ENCODE measurements around the gene MUC2. TPM values are rescaled to one million over a fixed set of nuclear protein-coding genes. Genes with fewer than 3 reads are reported as not detected.

Gene MUC2
- not detected for total RNA-seq
- long read RNA-seq: 0 reads

DNA sequence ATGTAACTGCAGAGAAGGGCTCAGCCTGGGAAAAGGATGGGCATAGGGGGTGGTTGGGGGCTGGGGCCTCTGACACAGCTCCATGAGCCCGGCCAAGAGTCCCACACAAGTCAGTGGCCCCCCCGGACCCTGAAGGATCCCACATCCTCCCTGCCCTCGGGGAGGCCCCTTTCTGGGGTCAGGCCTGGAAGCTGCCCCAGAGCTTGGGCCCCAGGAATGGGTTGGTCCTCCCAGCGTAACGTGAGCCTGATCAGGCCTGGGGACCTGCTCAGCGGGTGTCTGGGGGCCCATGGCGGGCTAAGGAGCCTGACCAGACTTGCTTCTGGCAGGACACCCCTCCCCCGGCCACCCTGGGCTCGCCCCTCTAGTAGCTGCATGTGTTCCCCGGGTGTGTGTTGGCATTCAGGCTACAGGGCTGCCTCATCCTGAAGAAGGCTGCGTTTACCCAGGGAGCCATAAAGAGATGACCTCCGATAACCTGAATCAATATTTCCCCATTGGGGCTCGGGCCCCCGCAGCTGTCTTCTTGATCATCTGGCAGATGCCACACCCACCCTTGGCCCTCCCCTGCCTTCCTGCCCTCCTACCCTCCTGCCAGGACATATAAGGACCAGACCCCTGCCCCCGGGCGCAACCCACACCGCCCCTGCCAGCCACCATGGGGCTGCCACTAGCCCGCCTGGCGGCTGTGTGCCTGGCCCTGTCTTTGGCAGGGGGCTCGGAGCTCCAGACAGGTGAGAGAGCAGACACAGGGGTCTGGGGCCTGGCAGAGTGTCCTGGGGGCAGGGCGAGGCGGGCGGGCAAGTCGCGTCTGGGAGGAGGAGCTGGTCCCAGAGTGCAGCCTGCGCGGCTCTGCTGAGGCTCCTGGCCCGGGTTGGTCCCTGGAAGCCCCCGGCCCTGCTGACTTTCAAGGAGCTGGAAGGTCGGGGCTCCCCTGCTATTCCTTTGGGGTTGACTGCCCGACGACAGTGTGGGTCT is at the start of gene MUC2:
TSS of gene MUC2 (plus strand) at position 631 of the 978 bp plus-strand sequence.
- DNase-seq (ENCODE audit: missing footprints) (peak; percentile 63), ATAC-seq (no peak)
- intact Hi-C loops (cut with DNase I): no loop called here

DNA sequence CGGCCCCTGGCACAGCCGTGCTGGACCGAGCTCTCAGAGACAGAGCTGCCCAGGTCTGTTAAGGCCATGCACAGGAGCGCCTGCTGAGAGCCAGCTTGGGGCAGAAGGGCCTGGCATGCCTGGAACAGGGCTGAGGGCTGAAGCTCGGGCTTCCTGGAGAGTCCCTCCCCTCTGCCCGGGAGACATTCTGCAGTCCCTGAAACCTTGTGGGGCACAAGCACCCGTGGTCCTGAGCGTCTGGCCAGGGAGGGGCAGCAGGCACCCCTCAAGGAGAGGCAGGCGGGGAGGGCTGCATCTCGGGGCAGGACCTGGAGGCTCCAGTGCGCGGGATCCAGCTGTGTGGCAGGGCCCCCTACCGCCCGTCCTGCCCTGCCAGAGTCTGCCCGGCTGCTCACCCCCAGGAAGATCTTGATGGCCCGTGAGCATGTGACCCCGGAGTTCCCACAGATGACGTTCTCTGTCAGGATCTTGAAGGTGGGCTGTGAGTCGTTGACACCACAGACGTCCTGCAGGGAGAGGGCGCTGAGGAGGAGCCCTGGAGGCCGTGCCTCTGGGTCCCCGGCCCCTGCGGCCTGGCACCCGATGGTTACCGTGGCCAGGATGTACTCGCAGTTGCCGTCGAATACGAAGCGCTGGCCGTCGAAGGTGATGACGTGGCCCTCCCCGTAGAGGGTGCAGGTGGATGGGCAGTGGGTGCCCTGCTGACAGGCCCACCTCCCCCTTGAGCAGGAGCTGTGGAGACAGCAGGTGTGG is 49.1 kb upstream of the MUC2 start:
- intact Hi-C loops (cut with DNase I): no loop called here
- DNase-seq (ENCODE audit: missing footprints) (no peak), ATAC-seq (no peak)

DNA sequence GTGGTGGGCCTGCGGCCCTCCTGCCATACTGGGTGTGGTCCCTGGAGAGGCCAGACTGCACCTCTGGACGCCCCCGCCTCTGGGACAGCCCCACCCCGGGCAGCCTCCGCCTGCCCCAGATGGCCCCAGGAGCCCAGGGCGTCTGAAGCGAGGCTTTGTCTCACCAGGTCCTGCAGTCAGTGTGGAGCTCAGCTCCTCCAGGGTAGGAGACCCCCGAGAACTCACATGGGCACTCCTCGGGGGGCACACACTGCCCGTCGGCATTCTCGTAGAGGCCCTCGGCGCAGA is 48.6 kb upstream of the MUC2 start:
- DNase-seq (ENCODE audit: missing footprints) (no peak), ATAC-seq (no peak)
- intact Hi-C loops (cut with DNase I): no loop called here

DNA sequence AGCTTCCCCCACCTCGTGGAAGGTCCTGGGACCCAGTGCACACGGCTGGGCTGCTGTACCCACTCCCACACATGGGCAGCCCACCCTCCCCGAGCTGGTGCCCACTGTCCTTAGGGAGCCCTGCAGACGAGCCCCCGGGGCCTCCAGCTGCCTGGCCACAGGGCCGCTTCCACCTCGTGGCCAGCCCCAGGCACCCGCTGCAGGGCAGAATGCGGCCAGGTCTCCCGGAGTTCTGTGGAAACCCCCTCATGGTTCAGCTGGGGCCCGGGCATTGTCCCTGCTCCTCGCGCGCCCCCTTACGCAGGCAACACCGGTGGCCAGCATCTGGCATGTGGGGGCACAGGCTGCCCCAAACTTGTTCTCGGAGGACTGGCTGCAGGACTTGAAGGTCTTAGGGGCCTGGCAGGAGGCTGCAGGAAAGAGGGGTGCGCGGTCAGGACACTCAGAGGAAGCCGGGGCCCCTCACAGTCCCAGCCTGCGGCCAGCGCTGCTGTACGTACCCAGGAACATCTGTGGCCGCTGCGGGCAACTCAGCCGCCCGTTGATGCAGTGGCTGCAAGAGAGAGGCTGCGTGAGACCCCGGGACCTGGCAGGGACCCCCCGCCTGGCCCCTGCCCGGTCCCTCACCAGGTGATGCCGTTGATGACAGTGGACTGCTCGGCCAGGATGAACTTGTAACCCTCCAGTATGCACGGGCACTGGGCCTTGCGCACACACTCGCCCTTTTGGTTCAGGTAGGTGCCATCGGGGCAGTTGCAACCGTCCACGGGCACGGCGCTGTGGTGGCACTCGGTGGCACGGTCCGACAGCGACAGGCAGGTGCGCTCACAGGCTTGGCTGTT is 47.8 kb upstream of the MUC2 start:
- no peak for ATAC-seq
- intact Hi-C loops (cut with DNase I): no loop called here
- DNase-seq (ENCODE audit: missing footprints): no peak

DNA sequence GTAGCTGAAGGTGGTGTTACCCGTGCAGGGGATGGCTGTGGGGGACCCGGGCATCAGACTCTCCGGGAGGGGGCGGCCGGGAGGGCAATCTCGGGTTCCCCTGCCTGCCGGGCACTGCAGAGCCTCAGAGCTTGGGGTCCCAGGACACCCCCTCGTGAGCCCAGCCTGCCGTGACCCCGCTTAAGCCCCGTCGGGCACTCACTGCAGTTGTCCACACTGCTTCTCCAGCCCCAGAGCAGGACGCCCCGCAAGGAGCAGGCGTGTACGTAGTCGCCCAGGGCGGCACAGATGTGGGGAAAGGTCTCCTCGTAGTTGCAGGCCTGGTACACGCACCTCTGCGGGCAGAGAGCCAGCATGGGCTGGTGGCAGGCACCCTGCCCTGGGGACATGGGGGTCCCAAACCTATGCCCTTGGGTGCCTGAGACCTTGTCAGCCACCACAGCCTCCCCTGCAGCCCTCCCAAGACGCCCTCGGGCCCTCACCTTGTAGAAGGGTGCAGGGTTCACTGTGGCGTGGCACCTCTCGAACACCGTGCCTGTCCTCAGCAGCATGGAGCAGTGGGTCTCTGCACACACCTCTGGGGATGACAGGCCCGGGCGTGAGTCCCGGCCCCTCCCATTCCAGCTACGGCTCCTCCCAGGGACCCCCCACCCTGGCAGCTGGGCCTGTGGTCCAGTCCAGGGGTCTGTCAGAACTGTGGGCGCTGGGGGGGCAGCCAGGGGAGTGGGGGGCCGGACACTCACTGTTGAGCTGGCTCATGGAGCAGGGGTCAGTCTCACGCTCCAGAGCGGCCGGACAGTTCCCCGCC is 47.0 kb upstream of the MUC2 start:
- intact Hi-C loops (cut with DNase I): no loop called here
- DNase-seq (ENCODE audit: missing footprints) (no peak), ATAC-seq (no peak)

DNA sequence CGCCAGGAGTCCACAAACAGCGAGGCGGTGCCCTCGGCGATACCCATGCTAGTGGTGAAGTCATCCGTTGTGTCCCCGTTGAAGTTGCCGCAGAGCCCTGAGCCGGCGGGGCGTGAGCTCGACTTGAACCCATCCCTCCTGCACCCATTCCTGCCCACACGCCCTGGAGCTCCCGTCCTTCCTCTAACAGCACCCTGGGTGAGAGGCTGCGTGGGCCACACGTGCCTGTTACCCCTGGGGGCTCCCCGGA is 46.5 kb upstream of the MUC2 start:
- DNase-seq (ENCODE audit: missing footprints) (no peak), ATAC-seq (no peak)
- intact Hi-C loops (cut with DNase I): no loop called here

DNA sequence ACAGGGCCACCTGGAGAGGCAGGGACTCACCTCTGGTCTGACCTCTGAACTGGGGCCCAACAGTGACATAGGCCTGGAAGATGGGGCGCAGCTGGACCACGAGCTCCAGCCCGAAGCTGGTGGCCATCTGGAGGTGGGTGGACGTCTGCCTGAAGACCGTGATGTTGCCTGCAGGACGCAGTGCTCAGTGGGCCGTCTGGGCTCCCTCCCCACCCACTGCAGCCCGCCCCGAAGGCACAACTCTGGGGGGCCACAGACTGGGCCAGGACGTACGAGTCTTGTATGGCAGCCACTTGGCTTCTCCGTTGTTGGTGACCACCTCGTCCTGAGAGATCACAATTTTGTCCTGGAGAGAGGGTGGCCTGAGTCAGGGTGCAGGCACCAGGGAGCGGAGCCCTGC is 46.1 kb upstream of the MUC2 start:
- intact Hi-C loops (cut with DNase I): no loop called here
- ATAC-seq (no peak), DNase-seq (ENCODE audit: missing footprints) (no peak)

DNA sequence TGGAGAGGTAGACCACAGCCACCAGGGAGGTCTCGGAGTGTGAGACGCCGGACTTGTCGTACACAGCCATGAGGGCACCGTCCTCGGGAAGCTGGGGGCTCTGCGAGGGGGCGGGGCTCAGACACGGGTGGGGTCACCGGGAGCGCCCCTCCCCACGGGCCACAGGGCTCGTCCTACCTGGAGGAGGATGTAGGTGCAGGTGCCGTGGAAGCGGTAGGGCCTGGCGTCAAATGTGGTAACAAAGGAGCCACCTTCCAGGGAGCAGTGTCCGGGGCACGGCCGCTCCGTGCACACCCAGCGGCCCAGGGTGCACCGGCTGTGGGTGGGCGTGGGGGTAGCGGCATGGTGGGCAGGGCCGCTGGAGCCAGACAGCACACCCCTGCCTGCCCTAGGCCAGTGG is 45.6 kb upstream of the MUC2 start:
- ATAC-seq (no peak), DNase-seq (ENCODE audit: missing footprints) (no peak)
- intact Hi-C loops (cut with DNase I): no loop called here

DNA sequence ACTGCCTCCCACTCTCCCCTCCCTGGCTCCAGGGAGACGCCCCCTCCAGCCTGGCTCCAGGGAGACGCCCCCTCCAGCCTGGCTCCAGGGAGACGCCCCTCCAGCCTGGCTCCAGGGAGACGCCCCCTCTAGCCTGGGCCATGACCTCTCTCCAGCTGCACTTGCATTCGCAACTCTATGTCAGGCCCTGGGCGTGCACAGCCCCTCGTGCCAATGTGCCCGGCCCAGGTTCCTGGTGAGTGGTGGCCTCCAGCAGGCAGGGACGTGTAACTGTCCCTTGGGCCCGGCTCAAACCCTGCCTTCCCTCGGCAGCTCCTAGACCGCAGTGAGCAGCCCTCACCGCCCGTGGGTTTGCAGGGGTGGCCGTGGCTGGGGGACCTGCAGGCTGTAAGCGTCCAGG is 45.0 kb upstream of the MUC2 start:
- no peak for ATAC-seq
- no peak for DNase-seq (ENCODE audit: missing footprints)
- intact Hi-C loops (cut with DNase I): no loop called here

DNA sequence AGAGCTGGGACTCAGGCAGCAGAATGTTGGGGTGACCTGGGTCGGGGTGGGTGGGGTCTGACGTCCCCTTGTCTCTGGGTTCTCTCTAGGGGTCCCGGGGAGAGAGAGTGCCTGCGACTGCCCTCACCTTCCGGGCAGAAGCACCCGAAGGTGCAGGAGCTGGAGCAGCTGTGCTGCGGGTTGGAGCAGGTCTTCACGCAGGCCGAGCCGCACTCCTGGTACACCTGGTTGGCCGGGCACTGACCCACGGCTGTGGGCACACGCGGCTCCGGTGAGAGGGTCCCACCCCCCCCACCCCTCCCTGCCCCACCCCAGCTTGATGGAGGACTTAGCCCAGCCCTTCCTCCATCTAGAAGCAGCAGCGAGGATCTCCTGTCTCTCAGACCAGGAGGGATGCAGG is 44.6 kb upstream of the MUC2 start:
- intact Hi-C loops (cut with DNase I): no loop called here
- no peak for ATAC-seq
- DNase-seq (ENCODE audit: missing footprints): no peak

DNA sequence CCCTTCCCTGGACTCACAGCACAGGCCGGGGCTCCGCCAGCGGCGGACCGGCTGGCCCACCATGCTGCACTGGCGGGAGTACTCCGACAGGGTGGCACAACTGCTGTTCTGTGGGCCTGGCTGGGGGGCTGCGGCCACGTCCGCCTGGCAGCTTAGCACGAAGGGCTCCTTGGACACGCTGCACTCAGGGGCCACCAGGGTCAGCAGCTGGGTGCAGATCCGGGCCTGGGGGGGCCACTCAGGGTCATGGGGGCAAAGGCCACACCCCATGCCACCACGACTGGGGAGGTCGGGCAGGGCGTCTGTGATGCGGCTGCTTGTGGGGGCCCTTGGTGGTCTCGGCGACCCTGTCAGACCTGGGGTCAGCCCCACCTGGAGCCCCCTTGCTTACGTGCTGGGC is 44.1 kb upstream of the MUC2 start:
- DNase-seq (ENCODE audit: missing footprints) (no peak), ATAC-seq (no peak)
- intact Hi-C loops (cut with DNase I): no loop called here

DNA sequence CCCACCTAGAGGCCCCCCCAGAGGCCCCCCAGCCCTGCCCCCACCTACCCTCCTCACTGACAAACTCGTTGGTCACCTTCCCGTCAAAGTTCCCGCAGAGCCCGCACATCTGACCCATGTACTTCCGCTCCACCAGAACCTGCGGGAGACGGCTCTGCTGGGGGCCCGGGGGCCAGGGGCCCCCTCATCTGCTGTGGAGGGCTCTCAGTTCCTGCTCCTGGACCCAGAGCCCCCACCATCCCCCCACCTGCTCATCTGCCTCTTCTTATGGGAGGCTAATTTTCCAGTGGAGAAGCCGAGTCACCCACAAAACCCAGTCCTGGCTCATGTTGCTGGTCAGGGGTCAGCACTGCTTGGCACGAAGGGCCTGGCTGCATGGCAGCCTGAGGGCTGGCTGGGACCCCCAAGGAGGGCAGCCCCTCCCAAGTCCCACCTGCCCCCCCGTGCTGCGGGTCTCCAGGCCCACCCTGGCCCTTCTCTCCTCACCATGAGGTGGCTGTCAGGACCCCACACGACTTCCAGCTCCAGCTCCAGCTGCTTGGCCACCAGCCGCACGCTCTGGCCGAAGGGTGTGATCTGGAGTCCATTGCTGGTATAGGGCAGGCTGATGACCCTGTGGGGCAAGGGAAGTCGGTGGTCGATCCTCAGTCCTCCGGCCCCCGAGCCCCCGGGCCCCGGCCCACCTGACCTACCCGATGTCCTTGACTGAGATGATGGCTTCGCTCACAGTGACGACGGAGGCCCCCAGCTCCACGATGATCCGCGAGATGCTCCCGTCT is 43.4 kb upstream of the MUC2 start:
- intact Hi-C loops (cut with DNase I): no loop called here
- DNase-seq (ENCODE audit: missing footprints) (no peak), ATAC-seq (no peak)

DNA sequence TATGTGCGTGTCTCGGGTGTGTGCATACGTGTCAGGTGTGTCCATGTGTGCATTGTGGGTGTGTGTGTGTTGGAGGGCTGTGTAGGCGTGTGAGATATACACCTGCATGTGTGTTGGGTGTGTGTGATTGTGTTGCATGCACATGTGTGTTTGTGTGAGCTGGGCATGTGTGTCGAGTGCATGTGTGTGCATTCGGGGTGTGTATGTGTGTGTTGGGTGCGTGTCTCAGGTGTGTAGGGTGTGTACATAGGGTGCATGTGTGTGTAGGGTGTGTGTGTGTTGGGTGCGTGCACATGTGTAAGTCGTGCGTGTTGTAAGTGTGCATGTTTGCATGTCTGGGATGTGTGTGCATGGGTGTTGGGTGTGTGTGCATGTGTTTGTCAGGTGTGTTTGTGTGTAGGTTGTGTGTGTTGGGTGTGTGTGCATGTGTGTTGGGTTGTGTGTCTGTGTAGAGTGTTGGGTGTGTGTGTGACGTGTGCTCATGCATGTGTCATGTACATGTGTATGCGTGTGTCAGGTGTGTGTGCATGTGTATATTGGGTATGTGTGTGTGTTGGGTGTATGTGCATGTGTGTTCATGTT is 42.3 kb upstream of the MUC2 start:
- ATAC-seq (no peak), DNase-seq (ENCODE audit: missing footprints) (no peak)
- intact Hi-C loops (cut with DNase I): no loop called here

DNA sequence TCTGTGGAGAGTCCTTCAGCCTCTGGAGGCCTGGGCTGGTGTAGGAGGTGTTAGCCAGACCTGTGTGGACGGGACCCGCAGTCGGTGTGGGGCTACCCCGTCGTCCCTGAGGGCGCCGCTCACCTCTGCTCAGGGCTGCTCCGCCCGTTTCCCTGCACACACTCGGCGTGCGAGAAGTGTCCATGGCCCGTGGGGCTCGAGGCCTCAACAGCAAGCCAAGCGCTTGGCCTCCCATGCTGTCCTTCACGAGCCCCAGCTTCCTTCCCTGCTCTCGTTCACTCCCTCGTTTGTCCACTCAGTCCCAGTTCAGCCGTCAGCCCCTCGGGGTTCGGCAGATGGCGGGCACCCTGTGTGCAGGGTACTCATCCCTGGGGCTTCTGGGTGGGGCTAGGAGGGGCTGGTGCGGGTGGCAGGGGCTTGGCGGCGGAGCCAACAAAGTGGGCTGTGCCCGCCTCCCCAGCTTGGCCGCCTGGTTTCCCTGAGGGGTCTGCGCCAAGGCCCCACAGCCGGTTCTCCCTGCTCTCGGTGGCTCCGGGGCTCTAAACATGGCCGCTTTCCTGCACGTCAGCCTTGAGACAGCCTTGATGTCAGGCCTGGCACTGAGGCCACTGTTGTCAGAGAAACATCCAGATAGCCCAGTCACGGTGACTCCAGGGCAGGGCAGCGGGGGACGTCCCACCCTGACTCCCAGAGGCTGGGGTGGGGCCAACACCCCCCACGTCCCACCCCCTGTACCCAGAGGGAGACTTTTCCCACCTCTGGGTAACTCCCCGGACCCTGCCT is 41.5 kb upstream of the MUC2 start:
- no peak for DNase-seq (ENCODE audit: missing footprints)
- ATAC-seq: no peak
- intact Hi-C loops (cut with DNase I): no loop called here

DNA sequence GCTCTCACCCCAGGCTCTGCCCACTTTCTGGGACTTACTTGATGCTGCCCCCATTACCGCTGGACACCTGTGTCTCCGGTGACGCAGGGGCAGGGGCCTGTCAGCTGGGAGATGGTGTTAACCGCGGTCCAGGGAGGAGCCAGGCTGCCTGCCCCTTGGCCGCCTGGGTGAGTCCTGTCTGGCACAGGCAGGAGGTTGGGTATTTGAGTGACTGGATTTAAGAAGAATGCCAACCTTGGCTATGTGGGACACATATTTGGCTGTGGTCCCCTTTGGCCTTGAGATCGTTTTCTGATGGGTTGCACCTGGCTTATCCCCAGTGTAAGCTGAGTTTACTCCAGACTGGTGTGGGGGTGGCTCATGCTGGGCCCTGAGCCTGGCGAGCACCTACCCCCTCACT is 40.7 kb upstream of the MUC2 start:
- intact Hi-C loops (cut with DNase I): no loop called here
- DNase-seq (ENCODE audit: missing footprints) (no peak), ATAC-seq (no peak)

DNA sequence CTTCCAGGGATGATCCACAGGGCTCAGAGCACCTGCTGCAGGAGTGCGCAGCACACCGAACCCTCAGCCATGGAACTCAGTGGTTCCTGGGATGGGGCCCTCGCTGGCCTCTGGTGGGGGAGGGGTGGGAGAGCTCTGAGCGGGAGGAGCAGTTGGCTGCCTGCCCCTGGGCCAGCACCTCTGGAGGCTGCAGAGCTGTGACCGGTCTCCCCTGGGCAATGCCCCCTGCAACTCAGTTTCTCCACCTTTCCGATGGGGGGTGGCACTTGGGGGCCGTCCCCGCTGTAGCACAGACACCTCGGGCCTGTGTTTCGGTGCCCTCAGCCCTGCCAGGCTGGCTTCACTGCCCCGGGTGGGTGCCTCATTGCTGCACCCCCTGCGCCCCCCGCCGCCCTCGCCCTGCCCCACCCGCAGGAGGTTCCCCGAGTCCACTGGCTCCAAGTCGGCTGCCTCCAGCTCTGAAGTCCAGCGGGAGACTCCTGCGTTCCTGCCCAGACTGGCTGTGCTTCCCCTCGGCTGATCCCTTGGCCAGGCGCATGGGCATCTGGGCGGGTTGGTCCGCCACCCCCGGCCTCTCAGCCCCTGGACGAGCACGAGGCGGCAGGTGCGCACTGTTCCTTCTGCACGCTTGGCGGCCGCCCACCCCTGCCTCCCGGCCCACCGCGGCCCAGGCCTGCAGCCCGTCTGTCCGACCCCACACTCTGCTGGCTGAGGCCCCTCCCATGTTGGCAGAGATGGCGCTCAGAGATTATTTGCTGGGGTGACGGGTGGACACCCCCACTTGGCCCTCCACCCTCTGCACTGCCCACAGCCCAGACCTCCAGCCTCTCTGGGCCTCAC is 40.0 kb upstream of the MUC2 start:
- intact Hi-C loops (cut with DNase I): no loop called here
- DNase-seq (ENCODE audit: missing footprints): no peak

More for the DNA sequence above, 40.0 kb upstream of the MUC2 start:
- ATAC-seq: no peak

Measured in Right ventricle myocardium inferior (tissue), 1 donor.